LNCaP clone FGC (cell line): ENCODE measurements around the gene LRRC27.
A peak's percentile ranks its signal among the peaks of the same experiment; 100 is the strongest.

Experiments
- DNase-seq: peaks from one replicate; pipeline ENCODE4 v3.0.0-alpha.2; 2011; ENCODE audit warnings: low read depth
- H3K4me3 ChIP-seq: 2 replicates; pipeline ENCODE4 v1.5.1; 2011; ENCODE audit warnings: mild to moderate bottlenecking, low read depth, low read length, control low read depth
- CTCF ChIP-seq: IDR thresholded peaks from 2 replicates; pipeline ENCODE4 v1.5.1; 2012; ENCODE audit warnings: mild to moderate bottlenecking; ENCODE audit not compliant: control insufficient read depth, insufficient read depth; ENCODE audit errors: extremely low read depth

LRRC27 gene

GRCh38 chr10:132405463-132405991 is 73.5 kb downstream of the LRRC27 start:
- no peak for DNase-seq
- no peak for TF ChIP-seq CTCF
- no peak overlapping the region for H3K4me3 ChIP-seq

- TF ChIP-seq CTCF: no peak
- H3K4me3 ChIP-seq: no peak overlapping the region
- no peak for DNase-seq
Observed at GRCh38 chr10:132406181-132406580, 74.2 kb downstream of the LRRC27 start.

GRCh38 chr10:132406750-132407149 is 74.8 kb downstream of the LRRC27 start:
- peak overlapping the region; percentile 57 for H3K4me3 ChIP-seq
- TF ChIP-seq CTCF: no peak
- DNase-seq: no peak

GRCh38 chr10:132407243-132407746 is 75.3 kb downstream of the LRRC27 start:
- DNase-seq: peak; percentile 96
- peak overlapping the region; percentile 57 for H3K4me3 ChIP-seq
- TF ChIP-seq CTCF: no peak

- DNase-seq: peak; percentile 95
- TF ChIP-seq CTCF: no peak
- peak overlapping the region; percentile 57 for H3K4me3 ChIP-seq
Observed at GRCh38 chr10:132407846-132408278, 75.9 kb downstream of the LRRC27 start.

- H3K4me3 ChIP-seq: peak overlapping the region; percentile 57
- TF ChIP-seq CTCF: no peak
- DNase-seq: no peak
Observed at GRCh38 chr10:132408367-132408781, 76.4 kb downstream of the LRRC27 start.
